ENCODE results near the gene RNPC3.

The RNPC3 gene

DNA sequence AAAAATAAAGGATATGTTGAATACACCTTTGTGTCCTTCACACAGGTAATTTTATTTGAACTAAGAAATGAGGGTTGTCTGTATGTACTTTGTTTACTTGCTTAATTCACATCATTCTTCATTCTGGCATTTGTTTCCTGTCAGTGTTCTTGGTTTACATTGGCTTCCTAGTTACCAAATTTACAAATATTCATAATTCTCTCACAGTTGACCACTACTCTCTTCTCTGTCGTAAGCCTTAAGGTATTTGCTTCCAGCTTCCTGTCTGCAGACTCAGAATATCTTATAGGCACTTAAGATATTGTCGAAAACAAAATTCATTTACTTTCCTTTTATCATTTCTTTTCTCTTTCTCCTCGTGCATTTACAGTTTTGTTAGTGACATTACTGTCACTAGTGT, 15.9 kb downstream of the RNPC3 start:
- H3K4me1 ChIP-seq (ENCODE audit: control insufficient read depth, low read length): no peaks in the 10 kb centered on the region
- H3K27me3 ChIP-seq (ENCODE audit: control insufficient read depth, low read length): no peaks in the 10 kb centered on the region
- H3K4me2 ChIP-seq (ENCODE audit: low read length): no peak overlapping the region
- no peak overlapping the region for H3K4me3 ChIP-seq (ENCODE audit: low read length)
- no peak overlapping the region for H3K27ac ChIP-seq (ENCODE audit: low read depth, low read length)
- no peaks in the 10 kb centered on the region for H3K9me3 ChIP-seq (ENCODE audit: control insufficient read depth, insufficient read depth, low read length)
- TF ChIP-seq, protein P1, sequence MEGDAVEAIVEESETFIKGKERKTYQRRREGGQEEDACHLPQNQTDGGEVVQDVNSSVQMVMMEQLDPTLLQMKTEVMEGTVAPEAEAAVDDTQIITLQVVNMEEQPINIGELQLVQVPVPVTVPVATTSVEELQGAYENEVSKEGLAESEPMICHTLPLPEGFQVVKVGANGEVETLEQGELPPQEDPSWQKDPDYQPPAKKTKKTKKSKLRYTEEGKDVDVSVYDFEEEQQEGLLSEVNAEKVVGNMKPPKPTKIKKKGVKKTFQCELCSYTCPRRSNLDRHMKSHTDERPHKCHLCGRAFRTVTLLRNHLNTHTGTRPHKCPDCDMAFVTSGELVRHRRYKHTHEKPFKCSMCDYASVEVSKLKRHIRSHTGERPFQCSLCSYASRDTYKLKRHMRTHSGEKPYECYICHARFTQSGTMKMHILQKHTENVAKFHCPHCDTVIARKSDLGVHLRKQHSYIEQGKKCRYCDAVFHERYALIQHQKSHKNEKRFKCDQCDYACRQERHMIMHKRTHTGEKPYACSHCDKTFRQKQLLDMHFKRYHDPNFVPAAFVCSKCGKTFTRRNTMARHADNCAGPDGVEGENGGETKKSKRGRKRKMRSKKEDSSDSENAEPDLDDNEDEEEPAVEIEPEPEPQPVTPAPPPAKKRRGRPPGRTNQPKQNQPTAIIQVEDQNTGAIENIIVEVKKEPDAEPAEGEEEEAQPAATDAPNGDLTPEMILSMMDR (IDR thresholded peaks at IDR 0.05; ENCODE audit: low read depth, low read length, poor library complexity, severe bottlenecking): no peak
- TF ChIP-seq EZH2phosphoT487 (IDR thresholded peaks at IDR 0.05; ENCODE audit: borderline replicate concordance, low read length): no peak
- H4K20me1 ChIP-seq (ENCODE audit: control insufficient read depth, insufficient read depth, low read depth, low read length): no peaks in the 10 kb centered on the region
- H3K36me3 ChIP-seq (ENCODE audit: control insufficient read depth, low read length): peaks cover 77% of the 10 kb centered on the region
- no peaks in the 10 kb centered on the region for H3K9me2 ChIP-seq (replicated peaks; ENCODE audit: control insufficient read depth, low read length)
- no peaks in the 10 kb centered on the region for H3F3A ChIP-seq (ENCODE audit: control insufficient read depth, insufficient read depth)
- no peaks in the 10 kb centered on the region for H3K79me2 ChIP-seq (ENCODE audit: control insufficient read depth, low read length)

DNA sequence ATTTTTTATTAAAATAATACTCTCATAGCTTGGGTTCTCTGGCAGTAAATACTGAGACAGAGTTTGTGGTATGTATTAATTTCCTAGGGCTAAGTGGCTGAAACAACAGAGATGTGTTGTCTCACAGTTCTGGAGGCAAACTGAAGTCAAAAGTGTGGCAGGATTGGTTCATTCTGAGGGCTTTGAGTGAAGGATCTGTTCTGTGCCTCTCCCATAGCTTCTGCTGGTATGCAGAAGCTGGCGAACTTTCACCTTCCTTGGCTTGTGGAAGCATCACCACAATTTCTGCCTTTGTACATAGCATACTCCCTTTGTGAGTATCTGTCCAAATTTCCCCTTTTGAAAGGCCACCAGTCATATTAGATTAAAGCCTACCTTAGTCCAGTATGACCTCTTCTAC, 21.0 kb downstream of the RNPC3 start:
- Histone ChIP-seq H3K36me3 (ENCODE audit: control insufficient read depth, low read length) (peaks cover 73% of the 10 kb centered on the region), H3K27ac (ENCODE audit: low read depth, low read length) (no peak overlapping the region), H3K9me2 (replicated peaks; ENCODE audit: control insufficient read depth, low read length) (no peaks in the 10 kb centered on the region), H3K79me2 (ENCODE audit: control insufficient read depth, low read length) (no peaks in the 10 kb centered on the region), H3K9me3 (ENCODE audit: control insufficient read depth, insufficient read depth, low read length) (no peaks in the 10 kb centered on the region), H3K4me2 (ENCODE audit: low read length) (no peak overlapping the region), H3K27me3 (ENCODE audit: control insufficient read depth, low read length) (no peaks in the 10 kb centered on the region), H3K4me3 (ENCODE audit: low read length) (no peak overlapping the region), H3F3A (ENCODE audit: control insufficient read depth, insufficient read depth) (no peaks in the 10 kb centered on the region), H3K4me1 (ENCODE audit: control insufficient read depth, low read length) (no peaks in the 10 kb centered on the region), H4K20me1 (ENCODE audit: control insufficient read depth, insufficient read depth, low read depth, low read length) (no peaks in the 10 kb centered on the region)
- TF ChIP-seq, protein P1 (IDR thresholded peaks at IDR 0.05; ENCODE audit: low read depth, low read length, poor library complexity, severe bottlenecking): no peak
- no peak for TF ChIP-seq EZH2phosphoT487 (IDR thresholded peaks at IDR 0.05; ENCODE audit: borderline replicate concordance, low read length)

DNA sequence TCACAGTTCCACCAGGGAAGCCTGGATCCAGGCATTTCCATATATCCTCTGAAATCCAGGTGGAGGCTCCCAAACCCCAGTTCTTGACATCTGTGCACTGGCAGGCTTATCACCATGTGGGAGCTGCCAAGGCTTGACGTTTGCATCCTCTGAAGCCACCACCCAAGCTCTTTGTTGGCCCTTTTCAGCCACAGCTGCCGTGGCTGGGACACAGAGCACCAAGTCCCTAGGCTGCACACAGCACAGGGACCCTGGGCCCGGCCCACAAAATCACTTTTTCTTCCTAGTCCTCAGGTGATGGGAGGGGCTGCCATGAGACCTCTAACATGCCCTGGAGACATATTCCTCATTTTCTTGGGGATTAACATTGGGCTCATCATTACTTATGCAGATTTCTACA, 22.3 kb downstream of the RNPC3 start:
- H3K4me3 ChIP-seq (ENCODE audit: low read length): no peak overlapping the region
- no peaks in the 10 kb centered on the region for H3K9me3 ChIP-seq (ENCODE audit: control insufficient read depth, insufficient read depth, low read length)
- H3K36me3 ChIP-seq (ENCODE audit: control insufficient read depth, low read length): peaks cover 70% of the 10 kb centered on the region
- no peaks in the 10 kb centered on the region for H3K79me2 ChIP-seq (ENCODE audit: control insufficient read depth, low read length)
- no peak overlapping the region for H3K27ac ChIP-seq (ENCODE audit: low read depth, low read length)
- H3K4me1 ChIP-seq (ENCODE audit: control insufficient read depth, low read length): no peaks in the 10 kb centered on the region
- TF ChIP-seq, protein P1 (IDR thresholded peaks at IDR 0.05; ENCODE audit: low read depth, low read length, poor library complexity, severe bottlenecking): no peak
- no peak for TF ChIP-seq EZH2phosphoT487 (IDR thresholded peaks at IDR 0.05; ENCODE audit: borderline replicate concordance, low read length)
- H4K20me1 ChIP-seq (ENCODE audit: control insufficient read depth, insufficient read depth, low read depth, low read length): no peaks in the 10 kb centered on the region
- no peaks in the 10 kb centered on the region for H3K27me3 ChIP-seq (ENCODE audit: control insufficient read depth, low read length)
- H3F3A ChIP-seq (ENCODE audit: control insufficient read depth, insufficient read depth): no peaks in the 10 kb centered on the region
- no peaks in the 10 kb centered on the region for H3K9me2 ChIP-seq (replicated peaks; ENCODE audit: control insufficient read depth, low read length)
- H3K4me2 ChIP-seq (ENCODE audit: low read length): no peak overlapping the region

Data from DOHH2 (cell line).